Measurements from ENCODE around the gene ZNF174. TPM values are rescaled to one million over a fixed set of nuclear protein-coding genes. Genes with fewer than 3 reads are reported as not detected.

Gene ZNF174
- polyA plus RNA-seq: 11.4 TPM
- long read RNA-seq, donor 1, partial matches to known transcripts: 0 of 2 reads
- long read RNA-seq, donor 1, other reads (novel, unspliced or antisense): 0 of 2 reads
- long read RNA-seq, donor 2, partial matches to known transcripts: 0 of 3 reads
- long read RNA-seq, donor 2, other reads (novel, unspliced or antisense): 0 of 3 reads
- long read RNA-seq, donor 3: 0 reads
- long read RNA-seq, donor 4, partial matches to known transcripts: 0 of 2 reads
- long read RNA-seq, donor 4, other reads (novel, unspliced or antisense): 0 of 2 reads
- long read RNA-seq, donor 5, partial matches to known transcripts: 0 of 3 reads
- long read RNA-seq, donor 5, other reads (novel, unspliced or antisense): 0 of 3 reads
- long read RNA-seq, donor 6, transcript ZNF174-201 (3 exons, 2,260 nt): major isoform, 5 of 5 reads
- long read RNA-seq, donor 6, partial matches to known transcripts: 0 of 5 reads
- long read RNA-seq, donor 6, other reads (novel, unspliced or antisense): 0 of 5 reads
- long read RNA-seq, donor 7, partial matches to known transcripts: 0 of 3 reads
- long read RNA-seq, donor 7, other reads (novel, unspliced or antisense): 0 of 3 reads
- long read RNA-seq, donor 8, partial matches to known transcripts: 0 of 3 reads
- long read RNA-seq, donor 8, other reads (novel, unspliced or antisense): 0 of 3 reads
- long read RNA-seq, donor 9, transcript ZNF174-201 (3 exons, 2,260 nt): major isoform, 5 of 6 reads
- long read RNA-seq, donor 9, partial matches to known transcripts: 0 of 6 reads
- long read RNA-seq, donor 9, other reads (novel, unspliced or antisense): 0 of 6 reads
- long read RNA-seq, donor 10, partial matches to known transcripts: 0 of 4 reads
- long read RNA-seq, donor 10, other reads (novel, unspliced or antisense): 0 of 4 reads
- long read RNA-seq, donor 11, partial matches to known transcripts: 0 of 2 reads
- long read RNA-seq, donor 11, other reads (novel, unspliced or antisense): 0 of 2 reads

GRCh38 chr16:3400779-3401688 lies at the start of gene ZNF174, which contains the start of gene ZSCAN32:
Gene ZNF174 (plus strand): TSS chr16:3401215. CDS start chr16:3402005, 790 bp downstream.
Gene ZSCAN32 (minus strand): TSS chr16:3401004. CDS start chr16:3397557, 3,447 bp downstream.
- Histone ChIP-seq H3K36me3 (ENCODE audit: control insufficient read depth, insufficient read depth, low read length) (peaks cover 46% of the 10 kb centered on the region), H3K9me3 (ENCODE audit: control insufficient read depth, low read depth, low read length) (peaks cover 49% of the 10 kb centered on the region), H3K27ac (ENCODE audit: low read length) (peak within 1 kb of the TSS; percentile 88), H3K27me3 (ENCODE audit: control insufficient read depth, insufficient read depth, low read length) (no peaks in the 10 kb centered on the region), H3K4me1 (ENCODE audit: control insufficient read depth, insufficient read depth, low read length) (peaks cover 3% of the 10 kb centered on the region), H3K4me3 (ENCODE audit: low read length) (peak within 1 kb of the TSS; percentile 83)
- peak; percentile 99 to 100 for DNase-seq
- WGBS (ENCODE audit: insufficient coverage, low lambda C conversion rate): no CpG with 5 or more reads among the region's 95 CpGs

- 100% methylated on average over 1 of the region's 3 CpGs for WGBS (ENCODE audit: insufficient coverage, low lambda C conversion rate)
- H3K27me3 ChIP-seq (ENCODE audit: control insufficient read depth, insufficient read depth, low read length): no peaks in the 10 kb centered on the region
- no peak within 1 kb of the TSS for H3K4me3 ChIP-seq (ENCODE audit: low read length)
- no peaks in the 10 kb centered on the region for H3K4me1 ChIP-seq (ENCODE audit: control insufficient read depth, insufficient read depth, low read length)
- no peaks in the 10 kb centered on the region for H3K9me3 ChIP-seq (ENCODE audit: control insufficient read depth, low read depth, low read length)
- no peak within 1 kb of the TSS for H3K27ac ChIP-seq (ENCODE audit: low read length)
- no peaks in the 10 kb centered on the region for H3K36me3 ChIP-seq (ENCODE audit: control insufficient read depth, insufficient read depth, low read length)
- DNase-seq: no peak
Observed at GRCh38 chr16:3355589-3355988, 45.4 kb upstream of the ZNF174 start, which contains the start of gene OR2C1. Gene OR2C1 (plus strand): TSS chr16:3355889. CDS start chr16:3355941, 52 bp downstream.

- no peak overlapping the region for H3K4me3 ChIP-seq (ENCODE audit: low read length)
- no peaks in the 10 kb centered on the region for H3K9me3 ChIP-seq (ENCODE audit: control insufficient read depth, low read depth, low read length)
- H3K36me3 ChIP-seq (ENCODE audit: control insufficient read depth, insufficient read depth, low read length): no peaks in the 10 kb centered on the region
- no peak for DNase-seq
- no CpG with 5 or more reads among the region's 10 CpGs for WGBS (ENCODE audit: insufficient coverage, low lambda C conversion rate)
- no peaks in the 10 kb centered on the region for H3K27me3 ChIP-seq (ENCODE audit: control insufficient read depth, insufficient read depth, low read length)
- H3K4me1 ChIP-seq (ENCODE audit: control insufficient read depth, insufficient read depth, low read length): no peaks in the 10 kb centered on the region
- no peak overlapping the region for H3K27ac ChIP-seq (ENCODE audit: low read length)
Observed at GRCh38 chr16:3356118-3356517, 44.9 kb upstream of the ZNF174 start.

- Histone ChIP-seq H3K27ac (ENCODE audit: low read length) (no peak overlapping the region), H3K36me3 (ENCODE audit: control insufficient read depth, insufficient read depth, low read length) (no peaks in the 10 kb centered on the region), H3K9me3 (ENCODE audit: control insufficient read depth, low read depth, low read length) (peaks cover 3% of the 10 kb centered on the region), H3K27me3 (ENCODE audit: control insufficient read depth, insufficient read depth, low read length) (peaks cover 2% of the 10 kb centered on the region), H3K4me3 (ENCODE audit: low read length) (no peak overlapping the region), H3K4me1 (ENCODE audit: control insufficient read depth, insufficient read depth, low read length) (no peaks in the 10 kb centered on the region)
- DNase-seq: no peak
- no CpG with 5 or more reads among the region's 1 CpG for WGBS (ENCODE audit: insufficient coverage, low lambda C conversion rate)
Observed at GRCh38 chr16:3358871-3359270, 42.1 kb upstream of the ZNF174 start.

GRCh38 chr16:3362931-3363330 lies 38.1 kb upstream of the ZNF174 start:
- no peak overlapping the region for H3K27ac ChIP-seq (ENCODE audit: low read length)
- DNase-seq: no peak
- peaks cover 2% of the 10 kb centered on the region for H3K27me3 ChIP-seq (ENCODE audit: control insufficient read depth, insufficient read depth, low read length)
- H3K36me3 ChIP-seq (ENCODE audit: control insufficient read depth, insufficient read depth, low read length): no peaks in the 10 kb centered on the region
- H3K4me1 ChIP-seq (ENCODE audit: control insufficient read depth, insufficient read depth, low read length): no peaks in the 10 kb centered on the region
- peaks cover 19% of the 10 kb centered on the region for H3K9me3 ChIP-seq (ENCODE audit: control insufficient read depth, low read depth, low read length)
- H3K4me3 ChIP-seq (ENCODE audit: low read length): no peak overlapping the region

GRCh38 chr16:3363793-3364192 lies 37.2 kb upstream of the ZNF174 start:
- H3K9me3 ChIP-seq (ENCODE audit: control insufficient read depth, low read depth, low read length): peaks cover 19% of the 10 kb centered on the region
- H3K27me3 ChIP-seq (ENCODE audit: control insufficient read depth, insufficient read depth, low read length): peaks cover 2% of the 10 kb centered on the region
- no peaks in the 10 kb centered on the region for H3K4me1 ChIP-seq (ENCODE audit: control insufficient read depth, insufficient read depth, low read length)
- H3K27ac ChIP-seq (ENCODE audit: low read length): no peak overlapping the region
- no peak overlapping the region for H3K4me3 ChIP-seq (ENCODE audit: low read length)
- DNase-seq: no peak
- WGBS (ENCODE audit: insufficient coverage, low lambda C conversion rate): 100% methylated on average over 3 of the region's 7 CpGs
- no peaks in the 10 kb centered on the region for H3K36me3 ChIP-seq (ENCODE audit: control insufficient read depth, insufficient read depth, low read length)

GRCh38 chr16:3364774-3365427 lies 36.1 kb upstream of the ZNF174 start:
- WGBS (ENCODE audit: insufficient coverage, low lambda C conversion rate): no CpG with 5 or more reads among the region's 42 CpGs
- Histone ChIP-seq H3K9me3 (ENCODE audit: control insufficient read depth, low read depth, low read length) (peaks cover 19% of the 10 kb centered on the region), H3K36me3 (ENCODE audit: control insufficient read depth, insufficient read depth, low read length) (no peaks in the 10 kb centered on the region), H3K27me3 (ENCODE audit: control insufficient read depth, insufficient read depth, low read length) (peaks cover 2% of the 10 kb centered on the region), H3K27ac (ENCODE audit: low read length) (peak overlapping the region; percentile 61), H3K4me1 (ENCODE audit: control insufficient read depth, insufficient read depth, low read length) (no peaks in the 10 kb centered on the region), H3K4me3 (ENCODE audit: low read length) (peak overlapping the region; percentile 47)
- DNase-seq: peak; percentile 92 to 93

- peaks cover 22% of the 10 kb centered on the region for H3K9me3 ChIP-seq (ENCODE audit: control insufficient read depth, low read depth, low read length)
- no peak overlapping the region for H3K4me3 ChIP-seq (ENCODE audit: low read length)
- no peak overlapping the region for H3K27ac ChIP-seq (ENCODE audit: low read length)
- no peak for DNase-seq
- H3K36me3 ChIP-seq (ENCODE audit: control insufficient read depth, insufficient read depth, low read length): no peaks in the 10 kb centered on the region
- no peaks in the 10 kb centered on the region for H3K27me3 ChIP-seq (ENCODE audit: control insufficient read depth, insufficient read depth, low read length)
- H3K4me1 ChIP-seq (ENCODE audit: control insufficient read depth, insufficient read depth, low read length): no peaks in the 10 kb centered on the region
- WGBS (ENCODE audit: insufficient coverage, low lambda C conversion rate): 100% methylated on average over 5 of the region's 11 CpGs
Observed at GRCh38 chr16:3369073-3369472, 31.9 kb upstream of the ZNF174 start.

- H3K4me3 ChIP-seq (ENCODE audit: low read length): no peak overlapping the region
- H3K27ac ChIP-seq (ENCODE audit: low read length): no peak overlapping the region
- 67% methylated on average over 1 of the region's 5 CpGs for WGBS (ENCODE audit: insufficient coverage, low lambda C conversion rate)
- H3K9me3 ChIP-seq (ENCODE audit: control insufficient read depth, low read depth, low read length): peaks cover 43% of the 10 kb centered on the region
- no peaks in the 10 kb centered on the region for H3K27me3 ChIP-seq (ENCODE audit: control insufficient read depth, insufficient read depth, low read length)
- no peak for DNase-seq
- no peaks in the 10 kb centered on the region for H3K4me1 ChIP-seq (ENCODE audit: control insufficient read depth, insufficient read depth, low read length)
- H3K36me3 ChIP-seq (ENCODE audit: control insufficient read depth, insufficient read depth, low read length): no peaks in the 10 kb centered on the region
Observed at GRCh38 chr16:3375680-3376079, 25.3 kb upstream of the ZNF174 start.
